GM10266 (cell line): Measurements from ENCODE around the gene SIT1.

Experiments
- DNase-seq: peaks from one replicate; pipeline ENCODE4 v3.0.0; 2012; ENCODE audit errors: extremely low spot score
- CTCF ChIP-seq: IDR thresholded peaks from 2 replicates; pipeline ENCODE4 v1.5.1; 2012; ENCODE audit warnings: mild to moderate bottlenecking, low read depth; ENCODE audit not compliant: control insufficient read depth, insufficient read depth; ENCODE audit errors: missing control alignments

SIT1 gene

GRCh38 chr9:35682520-35683315 is 32.0 kb upstream of the SIT1 start:
- TF ChIP-seq CTCF: no peak
- no peak for DNase-seq

GRCh38 chr9:35682051-35682450 is 31.3 kb upstream of the SIT1 start:
- no peak for TF ChIP-seq CTCF
- DNase-seq: no peak

GRCh38 chr9:35681341-35682002 is 30.7 kb upstream of the SIT1 start:
- TF ChIP-seq CTCF: no peak

GRCh38 chr9:35680331-35681105 is 29.8 kb upstream of the SIT1 start:
- DNase-seq: no peak

More at GRCh38 chr9:35681341-35682002, 30.7 kb upstream of the SIT1 start:
- DNase-seq: no peak

GRCh38 chr9:35679766-35680330 is 29.1 kb upstream of the SIT1 start:
- no peak for DNase-seq
- TF ChIP-seq CTCF: no peak

More at GRCh38 chr9:35680331-35681105, 29.8 kb upstream of the SIT1 start:
- TF ChIP-seq CTCF: no peak

GRCh38 chr9:35679091-35679490 is 28.4 kb upstream of the SIT1 start:
- no peak for DNase-seq
- no peak for TF ChIP-seq CTCF
